Measurements from ENCODE around the gene CETN3.

DNA sequence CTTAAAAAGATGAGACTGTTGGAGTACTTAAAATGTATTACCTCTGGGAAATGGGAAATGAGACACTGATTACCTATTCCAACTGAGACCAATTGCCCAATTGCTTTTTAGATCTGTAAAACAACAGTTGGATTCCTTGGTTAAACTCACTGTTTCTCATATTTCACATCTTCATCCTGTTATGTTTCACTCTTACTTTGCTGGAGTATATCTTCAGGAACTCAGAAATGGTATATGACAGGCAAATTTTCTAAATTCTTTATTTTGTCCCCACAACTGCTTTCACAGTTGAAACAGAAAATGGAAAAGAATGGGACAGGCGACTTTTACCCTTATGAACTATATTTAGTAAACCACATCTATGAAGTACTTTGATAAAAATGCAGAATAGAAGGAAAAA is 8.7 kb upstream of the CETN3 start:
- TF ChIP-seq, protein P1, sequence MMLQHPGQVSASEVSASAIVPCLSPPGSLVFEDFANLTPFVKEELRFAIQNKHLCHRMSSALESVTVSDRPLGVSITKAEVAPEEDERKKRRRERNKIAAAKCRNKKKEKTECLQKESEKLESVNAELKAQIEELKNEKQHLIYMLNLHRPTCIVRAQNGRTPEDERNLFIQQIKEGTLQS (IDR thresholded peaks at IDR 0.05; ENCODE audit: insufficient read depth, low read depth, low read length), result no peak
- TF ChIP-seq MAFK (IDR thresholded peaks at IDR 0.05; ENCODE audit: low read depth, low read length), result no peak
- no peak for TF ChIP-seq CBX5 (IDR thresholded peaks at IDR 0.05; ENCODE audit: low read depth, low read length)
- TF ChIP-seq, protein P2, sequence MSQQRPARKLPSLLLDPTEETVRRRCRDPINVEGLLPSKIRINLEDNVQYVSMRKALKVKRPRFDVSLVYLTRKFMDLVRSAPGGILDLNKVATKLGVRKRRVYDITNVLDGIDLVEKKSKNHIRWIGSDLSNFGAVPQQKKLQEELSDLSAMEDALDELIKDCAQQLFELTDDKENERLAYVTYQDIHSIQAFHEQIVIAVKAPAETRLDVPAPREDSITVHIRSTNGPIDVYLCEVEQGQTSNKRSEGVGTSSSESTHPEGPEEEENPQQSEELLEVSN (IDR thresholded peaks at IDR 0.05), result no peak
- TF ChIP-seq CTCF (IDR thresholded peaks at IDR 0.05; ENCODE audit: control extremely low read depth in 1 of 3, insufficient read depth in 1 of 3, low read depth in 1 of 3, low read length in 3 of 3), result no peak
- TF ChIP-seq EZH2 (IDR thresholded peaks at IDR 0.05; ENCODE audit: low read depth, low read length, severe bottlenecking), result no peak
- TF ChIP-seq POLR2A (IDR thresholded peaks at IDR 0.05; ENCODE audit: control extremely low read depth in 1 of 2, low read depth in 2 of 2, low read length in 2 of 2), result no peak

Data from H1 (cell line).